ENCODE data around the gene GNAL. TPM values are rescaled to one million over a fixed set of nuclear protein-coding genes. Genes with fewer than 3 reads are reported as not detected.
"Not testable (repeated sequence)": the region's sequence is repeated elsewhere in the genome, so short reads cannot be mapped to it uniquely, and the experiment has no call there.

GNAL gene
- total RNA-seq, 2 donors from 2014 or later, result 0.10 to 0.37 TPM

- Mint-ChIP-seq H3K4me3 (no peak overlapping the region), H3K27ac (no peak overlapping the region), H3K4me1 (peaks cover 2% of the 10 kb centered on the region), H3K27me3 (no peaks in the 10 kb centered on the region), H3K36me3 (ENCODE audit: low read depth) (no peaks in the 10 kb centered on the region)
- no peak for ATAC-seq
- no peak for DNase-seq
- no peaks in the 10 kb centered on the region for H3K9me3 ChIP-seq (ENCODE audit: control insufficient read depth, low read length, poor library complexity, severe bottlenecking)
These were observed 155.4 kb downstream of the GNAL start for GRCh38 chr18:11844436-11844835.

GRCh38 chr18:11845654-11846053, 156.6 kb downstream of the GNAL start:
- H3K9me3 ChIP-seq (ENCODE audit: control insufficient read depth, low read length, poor library complexity, severe bottlenecking), result no peaks in the 10 kb centered on the region
- no peaks in the 10 kb centered on the region for H3K27me3 Mint-ChIP-seq
- no peaks in the 10 kb centered on the region for H3K36me3 Mint-ChIP-seq (ENCODE audit: low read depth)
- peaks cover 10% of the 10 kb centered on the region for H3K4me1 Mint-ChIP-seq
- peak overlapping the region; percentile 43 for H3K27ac Mint-ChIP-seq
- DNase-seq (no peak), ATAC-seq (no peak)
- no peak overlapping the region for H3K4me3 Mint-ChIP-seq

GRCh38 chr18:11847811-11848210, 158.7 kb downstream of the GNAL start:
- Mint-ChIP-seq H3K4me1 (peaks cover 27% of the 10 kb centered on the region), H3K36me3 (ENCODE audit: low read depth) (peaks cover 2% of the 10 kb centered on the region), H3K27me3 (no peaks in the 10 kb centered on the region), H3K27ac (peak overlapping the region; percentile 99), H3K4me3 (no peak overlapping the region)
- ATAC-seq, result no peak
- DNase-seq, result no peak
- H3K9me3 ChIP-seq (ENCODE audit: control insufficient read depth, low read length, poor library complexity, severe bottlenecking), result no peaks in the 10 kb centered on the region

GRCh38 chr18:11849279-11849678, 160.2 kb downstream of the GNAL start:
- H3K9me3 ChIP-seq (ENCODE audit: control insufficient read depth, low read length, poor library complexity, severe bottlenecking), result no peaks in the 10 kb centered on the region
- peak overlapping the region; percentile 45 for H3K4me3 Mint-ChIP-seq
- H3K27me3 Mint-ChIP-seq, result no peaks in the 10 kb centered on the region
- H3K4me1 Mint-ChIP-seq, result peaks cover 32% of the 10 kb centered on the region
- ATAC-seq (no peak), DNase-seq (no peak)
- peak overlapping the region; percentile 99 for H3K27ac Mint-ChIP-seq
- peaks cover 2% of the 10 kb centered on the region for H3K36me3 Mint-ChIP-seq (ENCODE audit: low read depth)

- ATAC-seq (peak; percentile 46), DNase-seq (peak; percentile 36 to 61 (median 44))
- H3K4me1 Mint-ChIP-seq, result peaks cover 32% of the 10 kb centered on the region
- no peaks in the 10 kb centered on the region for H3K27me3 Mint-ChIP-seq
- H3K27ac Mint-ChIP-seq, result peak overlapping the region; percentile 99
- H3K4me3 Mint-ChIP-seq, result peak overlapping the region; percentile 99
- H3K9me3 ChIP-seq (ENCODE audit: control insufficient read depth, low read length, poor library complexity, severe bottlenecking), result no peaks in the 10 kb centered on the region
- peaks cover 2% of the 10 kb centered on the region for H3K36me3 Mint-ChIP-seq (ENCODE audit: low read depth)
These were observed 161.0 kb downstream of the GNAL start for GRCh38 chr18:11849841-11850634.

GRCh38 chr18:11850821-11851145, 161.7 kb downstream of the GNAL start:
- Mint-ChIP-seq H3K4me3 (peak overlapping the region; percentile 99), H3K27ac (peak overlapping the region; percentile 99), H3K27me3 (no peaks in the 10 kb centered on the region), H3K4me1 (peaks cover 35% of the 10 kb centered on the region), H3K36me3 (ENCODE audit: low read depth) (peaks cover 2% of the 10 kb centered on the region)
- no peaks in the 10 kb centered on the region for H3K9me3 ChIP-seq (ENCODE audit: control insufficient read depth, low read length, poor library complexity, severe bottlenecking)
- peak; percentile 59 for ATAC-seq
- DNase-seq, result no peak

- H3K9me3 ChIP-seq (ENCODE audit: control insufficient read depth, low read length, poor library complexity, severe bottlenecking), result no peaks in the 10 kb centered on the region
- no peaks in the 10 kb centered on the region for H3K27me3 Mint-ChIP-seq
- ATAC-seq (peak; percentile 84), DNase-seq (peak; percentile 91 to 95 (median 91))
- peaks cover 35% of the 10 kb centered on the region for H3K4me1 Mint-ChIP-seq
- peak within 1 kb of the TSS; percentile 99 for H3K4me3 Mint-ChIP-seq
- H3K36me3 Mint-ChIP-seq (ENCODE audit: low read depth), result peaks cover 2% of the 10 kb centered on the region
- H3K27ac Mint-ChIP-seq, result peak within 1 kb of the TSS; percentile 99
These were observed 162.2 kb downstream of the GNAL start, which contains the start of gene CHMP1B for GRCh38 chr18:11851146-11851805. Gene CHMP1B, plus strand, starts transcription at chr18:11851413. Its CDS starts 99 bp downstream, at chr18:11851512.

- Mint-ChIP-seq H3K4me3 (peak overlapping the region; percentile 99), H3K27ac (peak overlapping the region; percentile 99), H3K27me3 (no peaks in the 10 kb centered on the region), H3K36me3 (ENCODE audit: low read depth) (peaks cover 2% of the 10 kb centered on the region), H3K4me1 (peaks cover 35% of the 10 kb centered on the region)
- DNase-seq (peak; percentile 36 to 41 (median 39)), ATAC-seq (peak; percentile 35)
- H3K9me3 ChIP-seq (ENCODE audit: control insufficient read depth, low read length, poor library complexity, severe bottlenecking), result no peaks in the 10 kb centered on the region
These were observed 162.8 kb downstream of the GNAL start for GRCh38 chr18:11851806-11852337.

GRCh38 chr18:11854554-11854953, 165.5 kb downstream of the GNAL start:
- DNase-seq; H3K27me3 Mint-ChIP-seq; H3K36me3 Mint-ChIP-seq (ENCODE audit: low read depth); H3K9me3 ChIP-seq (ENCODE audit: control insufficient read depth, low read length, poor library complexity, severe bottlenecking); H3K4me3 Mint-ChIP-seq; ATAC-seq; H3K27ac Mint-ChIP-seq: not testable (repeated sequence)
- peaks cover 33% of the 10 kb centered on the region for H3K4me1 Mint-ChIP-seq

- ATAC-seq (no peak), DNase-seq (no peak)
- Mint-ChIP-seq H3K27me3 (peaks cover 6% of the 10 kb centered on the region), H3K27ac (no peak overlapping the region), H3K36me3 (ENCODE audit: low read depth) (peaks cover 3% of the 10 kb centered on the region), H3K4me3 (no peak overlapping the region), H3K4me1 (peaks cover 12% of the 10 kb centered on the region)
- no peaks in the 10 kb centered on the region for H3K9me3 ChIP-seq (ENCODE audit: control insufficient read depth, low read length, poor library complexity, severe bottlenecking)
These were observed 168.3 kb downstream of the GNAL start for GRCh38 chr18:11857177-11857887.

GRCh38 chr18:11859282-11859830, 170.3 kb downstream of the GNAL start:
- H3K4me1 Mint-ChIP-seq, result peaks cover 5% of the 10 kb centered on the region
- H3K4me3 Mint-ChIP-seq, result no peak overlapping the region
- H3K27ac Mint-ChIP-seq, result peak overlapping the region; percentile 21
- peaks cover 3% of the 10 kb centered on the region for H3K36me3 Mint-ChIP-seq (ENCODE audit: low read depth)
- H3K27me3 Mint-ChIP-seq, result peaks cover 6% of the 10 kb centered on the region
- DNase-seq, result no peak
- H3K9me3 ChIP-seq (ENCODE audit: control insufficient read depth, low read length, poor library complexity, severe bottlenecking), result no peaks in the 10 kb centered on the region
- ATAC-seq, result no peak

GRCh38 chr18:11859903-11860407, 170.9 kb downstream of the GNAL start:
- peaks cover 5% of the 10 kb centered on the region for H3K4me1 Mint-ChIP-seq
- peak overlapping the region; percentile 21 for H3K27ac Mint-ChIP-seq
- H3K36me3 Mint-ChIP-seq (ENCODE audit: low read depth), result peaks cover 3% of the 10 kb centered on the region
- H3K4me3 Mint-ChIP-seq, result no peak overlapping the region
- no peak for DNase-seq
- ATAC-seq, result no peak
- no peaks in the 10 kb centered on the region for H3K9me3 ChIP-seq (ENCODE audit: control insufficient read depth, low read length, poor library complexity, severe bottlenecking)
- peaks cover 10% of the 10 kb centered on the region for H3K27me3 Mint-ChIP-seq

Measured in T-helper 17 cell (primary cell).